ENCODE data around the gene AHSG.

GRCh38 chr3:186630950-186631641 lies 18.2 kb downstream of the AHSG start:
- no peak for TF ChIP-seq CTCF (IDR thresholded peaks at IDR 0.05; ENCODE audit: extremely low read depth in 1 of 2, insufficient read depth in 1 of 2, low read depth in 1 of 2, low read length in 2 of 2)
- no peak for TF ChIP-seq POLR2A (IDR thresholded peaks at IDR 0.05; ENCODE audit: low read depth, low read length)
- TF ChIP-seq POLR2AphosphoS5 (IDR thresholded peaks at IDR 0.05; ENCODE audit: insufficient read depth, low read depth, low read length) = no peak
- no peak for TF ChIP-seq JUN (IDR thresholded peaks at IDR 0.05; ENCODE audit: borderline replicate concordance, insufficient read depth, insufficient read length, low read depth)
- no peak for TF ChIP-seq MYC (IDR thresholded peaks at IDR 0.05; ENCODE audit: low read depth, low read length)
- no peak for TF ChIP-seq GATA2 (IDR thresholded peaks at IDR 0.05; ENCODE audit: insufficient read depth, insufficient read length, low read depth, low read length)
- TF ChIP-seq FOS (IDR thresholded peaks at IDR 0.05; ENCODE audit: borderline replicate concordance, insufficient read depth, low read length) = no peak
- no peak for TF ChIP-seq MAX (IDR thresholded peaks at IDR 0.05; ENCODE audit: insufficient read depth, insufficient read length)
- TF ChIP-seq EZH2 (IDR thresholded peaks at IDR 0.05; ENCODE audit: borderline replicate concordance, low read depth, low read length, severe bottlenecking) = no peak
